GM12891 (cell line): ENCODE data around the gene ADH1C.

Experiments
- POLR2A ChIP-seq: IDR thresholded peaks from 2 replicates; pipeline ENCODE4 v1.6.1; 2011; ENCODE audit warnings: low read depth, low read length, control low read depth
- TAF1 ChIP-seq: IDR thresholded peaks from 2 replicates; pipeline ENCODE4 v1.6.1; 2011; ENCODE audit warnings: low read depth, low read length, control low read depth

DNA sequence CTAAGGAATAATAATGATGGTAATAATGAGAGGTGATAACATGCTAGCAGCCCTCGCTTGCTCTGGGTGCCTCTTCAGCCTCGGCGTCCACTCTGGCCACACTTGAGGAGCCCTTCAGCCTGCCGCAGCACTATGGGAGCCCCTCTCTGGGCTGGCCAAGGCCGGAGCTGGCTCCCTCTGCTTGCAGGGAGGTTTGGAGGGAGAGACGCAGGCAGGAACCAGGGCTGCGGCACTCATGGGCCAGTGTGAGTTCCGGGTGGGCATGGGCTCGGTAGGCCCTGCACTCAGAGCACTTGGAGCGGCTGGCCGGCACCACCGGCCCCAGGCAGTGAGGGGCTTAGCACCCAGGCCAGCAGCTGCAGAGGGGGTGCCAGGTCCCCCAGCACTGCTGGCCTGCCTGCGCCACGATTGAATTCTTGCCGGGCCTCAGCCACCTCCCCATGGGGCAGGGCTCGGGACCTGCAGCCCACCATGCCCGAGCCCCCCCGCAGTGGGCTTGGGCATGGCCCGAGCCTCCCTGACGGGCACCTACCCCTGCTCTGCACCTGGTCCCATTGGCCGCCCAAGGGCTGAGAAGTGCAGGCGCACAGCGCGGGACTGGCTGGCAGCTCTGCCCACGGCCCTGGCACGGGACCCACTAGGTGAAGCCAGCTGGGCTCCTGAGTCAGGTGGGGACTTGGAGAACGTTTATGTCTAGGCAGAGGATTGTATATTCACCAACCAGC, 7.1 kb upstream of the ADH1C start:
- no peak for TF ChIP-seq POLR2A
- TF ChIP-seq TAF1 = no peak
